Gastrocnemius medialis (tissue), 4 donors: ENCODE results near the gene MX1.

Experiments used
- CTCF ChIP-seq, 5 experiments: fragments of 450-650 bp in 3 of 5; fragments of 200-600 bp in 2 of 5; sonication (generic) in 2 of 5; IDR thresholded peaks in 4 of 5; conservative IDR thresholded peaks in 1 of 5; 1 replicate in 4 of 5; 2 replicates in 1 of 5; pipeline ENCODE4 v1.5.1; 2016 to 2019; ENCODE audit warnings: antibody characterized with exemption in 5 of 5, mild to moderate bottlenecking in 3 of 5, moderate library complexity in 3 of 5
- POLR2A ChIP-seq, 2 donors: fragments of 450-650 bp; IDR thresholded peaks; one replicate each; pipeline ENCODE4 v1.6.1; 2017; ENCODE audit warnings: antibody characterized with exemption in 2 of 2, mild to moderate bottlenecking in 2 of 2, moderate library complexity in 2 of 2

GRCh38 chr21:41501919-41502318 is 75.9 kb downstream of the MX1 start:
- TF ChIP-seq POLR2A (IDR thresholded peaks at IDR 0.05) (no peak), CTCF (IDR thresholded peaks at IDR 0.05 in 4 of 5, conservative IDR thresholded peaks at IDR 0.05 in 1 of 5) (no peak)
